HepG2 (cell line): ENCODE measurements around the gene MICAL3. TPM values are rescaled to one million over a fixed set of nuclear protein-coding genes. Genes with fewer than 3 reads are reported as not detected.

Experiments used
- FIP1L1 ChIP-seq: fragments of 200-400 bp; formaldehyde crosslinking; IDR thresholded peaks from 2 replicates; pipeline ENCODE4 v1.6.1; 2018; ENCODE audit warnings: low read depth, mild to moderate bottlenecking, low read length, moderate library complexity, borderline replicate concordance; ENCODE audit not compliant: insufficient read depth
- HNRNPUL1 ChIP-seq: fragments of 200-400 bp; formaldehyde crosslinking; IDR thresholded peaks from 2 replicates; pipeline ENCODE4 v1.6.1; 2017; ENCODE audit warnings: low read depth, mild to moderate bottlenecking, low read length, moderate library complexity
- PHF5A ChIP-seq: IDR thresholded peaks from one replicate; pipeline ENCODE4 v1.6.1; 2018; ENCODE audit warnings: low read depth, missing genetic modification reagents; ENCODE audit not compliant: unreplicated experiment
- PLRG1 ChIP-seq: fragments of 450-650 bp; conservative IDR thresholded peaks from 2 replicates; pipeline ENCODE4 v1.6.1; 2016
- REPIN1 ChIP-seq: sonication (generic); formaldehyde crosslinking; IDR thresholded peaks from 2 replicates; pipeline ENCODE4 v1.8.0; 2022; ENCODE audit warnings: missing genetic modification reagents, low read depth, mild to moderate bottlenecking, borderline replicate concordance
- SP4 ChIP-seq: sonication (generic); formaldehyde crosslinking; IDR thresholded peaks from 2 replicates; pipeline ENCODE4 v1.8.1; 2023; ENCODE audit warnings: mild to moderate bottlenecking, missing genetic modification reagents
- TAF15 ChIP-seq: fragments of 200-400 bp; formaldehyde crosslinking; IDR thresholded peaks from one replicate; pipeline ENCODE4 v1.6.1; 2018; ENCODE audit warnings: mild to moderate bottlenecking, low read depth, low read length; ENCODE audit not compliant: poor library complexity, severe bottlenecking
- ZFP62 ChIP-seq: sonication (generic); formaldehyde crosslinking; IDR thresholded peaks from 2 replicates; pipeline ENCODE4 v1.4.0; 2020; ENCODE audit warnings: missing genetic modification reagents
- ZIK1 ChIP-seq: sonication (generic); formaldehyde crosslinking; IDR thresholded peaks from 2 replicates; pipeline ENCODE4 v1.5.0; 2020; ENCODE audit warnings: mild to moderate bottlenecking, low read depth, missing genetic modification reagents, borderline replicate concordance
- ZNF326 ChIP-seq: sonication (generic); formaldehyde crosslinking; IDR thresholded peaks from 2 replicates; pipeline ENCODE4 v1.4.0; 2020; ENCODE audit warnings: missing genetic modification reagents, borderline replicate concordance
- ZNF569 ChIP-seq: sonication (generic); formaldehyde crosslinking; IDR thresholded peaks from 2 replicates; pipeline ENCODE4 v1.5.0; 2020; ENCODE audit warnings: mild to moderate bottlenecking, missing genetic modification reagents, moderate library complexity, borderline replicate concordance
- polyA plus RNA-seq, 8 experiments: library from polyadenylated mRNA; depleted of rRNA in 3 of 8; stranded (reverse) in 7 of 8; unstranded in 1 of 8; fragments of >200 nt; fragmentation: Illumina TruSeq in 4 of 8; extraction: Trizol in 4 of 8; gene quantifications; 2 replicates each; pipeline versions ENCODE4 v1.2.1 to v1.2.3, GENCODE V29; 2011 to 2016; ENCODE audit warnings: low read depth in 4 of 8, missing spikeins in 1 of 8, mixed read lengths in 1 of 8; ENCODE audit not compliant: insufficient read depth in 1 of 8
- total RNA-seq, 5 experiments: library from RNA; depleted of rRNA; stranded (reverse); fragments of >200 nt; fragmentation: Illumina TruSeq; extraction: Trizol; gene quantifications; 2 replicates each; pipeline ENCODE4 v1.2.3, GENCODE V29; 2016; ENCODE audit warnings: low read depth in 1 of 5
- TF ChIP-seq, protein P1 (sequence below), 2 experiments: fragments of 450-650 bp in 1 of 2; sonication (generic) in 1 of 2; formaldehyde crosslinking in 1 of 2; IDR thresholded peaks; 2 replicates each; pipeline versions ENCODE4 v1.6.1 to v1.8.0; 2016 to 2022; ENCODE audit warnings: antibody characterized with exemption in 1 of 2, mild to moderate bottlenecking in 1 of 2, missing genetic modification reagents in 1 of 2
- TF ChIP-seq, protein P2 (sequence below), 2 experiments: sonication (generic) in 1 of 2; formaldehyde crosslinking in 1 of 2; IDR thresholded peaks; 2 replicates each; pipeline versions ENCODE4 v1.5.1 to v1.6.1; 2011 to 2020; ENCODE audit warnings: borderline replicate concordance in 1 of 2, low read depth in 1 of 2, low read length in 1 of 2, mild to moderate bottlenecking in 1 of 2, missing genetic modification reagents in 1 of 2, moderate library complexity in 1 of 2
- TF ChIP-seq, protein P3 (sequence below): sonication (generic); formaldehyde crosslinking; conservative IDR thresholded peaks from 2 replicates; pipeline ENCODE4 v1.4.0; 2020; ENCODE audit warnings: missing genetic modification reagents

Gene MICAL3
- total and polyA plus RNA-seq, 2 of the 13 experiments (the other 11 are each of a cell fraction or from before 2014, with no cell fraction given) = 5.3 to 12.5 TPM

DNA sequence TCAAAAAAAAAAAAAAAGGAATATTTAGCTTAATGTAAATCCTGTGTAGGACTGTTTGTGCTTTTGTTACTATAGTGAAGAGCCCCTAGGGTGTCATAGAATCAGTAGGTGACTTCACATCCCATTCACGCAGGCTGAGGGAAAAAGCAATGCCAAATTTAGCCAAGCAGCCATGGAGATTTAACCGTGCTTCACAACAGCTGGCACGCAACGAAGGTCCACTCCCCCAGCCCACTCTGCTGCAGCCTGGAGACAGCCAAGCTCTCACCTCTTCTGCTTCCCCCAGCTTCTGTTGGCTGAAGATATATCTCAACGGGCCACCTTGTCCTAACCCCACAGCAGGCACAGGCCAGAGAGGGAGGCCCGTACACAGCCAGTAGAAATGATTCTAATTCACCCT, 171.3 kb downstream of the MICAL3 start (continued):
- TF ChIP-seq, protein P1, sequence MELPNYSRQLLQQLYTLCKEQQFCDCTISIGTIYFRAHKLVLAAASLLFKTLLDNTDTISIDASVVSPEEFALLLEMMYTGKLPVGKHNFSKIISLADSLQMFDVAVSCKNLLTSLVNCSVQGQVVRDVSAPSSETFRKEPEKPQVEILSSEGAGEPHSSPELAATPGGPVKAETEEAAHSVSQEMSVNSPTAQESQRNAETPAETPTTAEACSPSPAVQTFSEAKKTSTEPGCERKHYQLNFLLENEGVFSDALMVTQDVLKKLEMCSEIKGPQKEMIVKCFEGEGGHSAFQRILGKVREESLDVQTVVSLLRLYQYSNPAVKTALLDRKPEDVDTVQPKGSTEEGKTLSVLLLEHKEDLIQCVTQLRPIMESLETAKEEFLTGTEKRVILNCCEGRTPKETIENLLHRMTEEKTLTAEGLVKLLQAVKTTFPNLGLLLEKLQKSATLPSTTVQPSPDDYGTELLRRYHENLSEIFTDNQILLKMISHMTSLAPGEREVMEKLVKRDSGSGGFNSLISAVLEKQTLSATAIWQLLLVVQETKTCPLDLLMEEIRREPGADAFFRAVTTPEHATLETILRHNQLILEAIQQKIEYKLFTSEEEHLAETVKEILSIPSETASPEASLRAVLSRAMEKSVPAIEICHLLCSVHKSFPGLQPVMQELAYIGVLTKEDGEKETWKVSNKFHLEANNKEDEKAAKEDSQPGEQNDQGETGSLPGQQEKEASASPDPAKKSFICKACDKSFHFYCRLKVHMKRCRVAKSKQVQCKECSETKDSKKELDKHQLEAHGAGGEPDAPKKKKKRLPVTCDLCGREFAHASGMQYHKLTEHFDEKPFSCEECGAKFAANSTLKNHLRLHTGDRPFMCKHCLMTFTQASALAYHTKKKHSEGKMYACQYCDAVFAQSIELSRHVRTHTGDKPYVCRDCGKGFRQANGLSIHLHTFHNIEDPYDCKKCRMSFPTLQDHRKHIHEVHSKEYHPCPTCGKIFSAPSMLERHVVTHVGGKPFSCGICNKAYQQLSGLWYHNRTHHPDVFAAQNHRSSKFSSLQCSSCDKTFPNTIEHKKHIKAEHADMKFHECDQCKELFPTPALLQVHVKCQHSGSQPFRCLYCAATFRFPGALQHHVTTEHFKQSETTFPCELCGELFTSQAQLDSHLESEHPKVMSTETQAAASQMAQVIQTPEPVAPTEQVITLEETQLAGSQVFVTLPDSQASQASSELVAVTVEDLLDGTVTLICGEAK (IDR thresholded peaks at IDR 0.05) = no peak
- TF ChIP-seq, protein P1 (CRISPR knock-in tag; IDR thresholded peaks at IDR 0.05) = no peak
- TF ChIP-seq, protein P2, sequence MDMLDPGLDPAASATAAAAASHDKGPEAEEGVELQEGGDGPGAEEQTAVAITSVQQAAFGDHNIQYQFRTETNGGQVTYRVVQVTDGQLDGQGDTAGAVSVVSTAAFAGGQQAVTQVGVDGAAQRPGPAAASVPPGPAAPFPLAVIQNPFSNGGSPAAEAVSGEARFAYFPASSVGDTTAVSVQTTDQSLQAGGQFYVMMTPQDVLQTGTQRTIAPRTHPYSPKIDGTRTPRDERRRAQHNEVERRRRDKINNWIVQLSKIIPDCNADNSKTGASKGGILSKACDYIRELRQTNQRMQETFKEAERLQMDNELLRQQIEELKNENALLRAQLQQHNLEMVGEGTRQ (IDR thresholded peaks at IDR 0.05; ENCODE audit: low read depth, low read length) = no peak
- TF ChIP-seq, protein P2 (CRISPR knock-in tag; IDR thresholded peaks at IDR 0.05; ENCODE audit: borderline replicate concordance) = no peak
- TF ChIP-seq ZFP62 (CRISPR knock-in tag) (no peak), FIP1L1 (no peak), ZNF569 (CRISPR knock-in tag) (no peak), ZNF326 (no peak), REPIN1 (CRISPR knock-in tag) (no peak), ZIK1 (CRISPR knock-in tag) (no peak), PHF5A (no peak), SP4 (CRISPR knock-in tag) (no peak), HNRNPUL1 (no peak), TAF15 (no peak), PLRG1 (no peak)
- TF ChIP-seq, protein P3, sequence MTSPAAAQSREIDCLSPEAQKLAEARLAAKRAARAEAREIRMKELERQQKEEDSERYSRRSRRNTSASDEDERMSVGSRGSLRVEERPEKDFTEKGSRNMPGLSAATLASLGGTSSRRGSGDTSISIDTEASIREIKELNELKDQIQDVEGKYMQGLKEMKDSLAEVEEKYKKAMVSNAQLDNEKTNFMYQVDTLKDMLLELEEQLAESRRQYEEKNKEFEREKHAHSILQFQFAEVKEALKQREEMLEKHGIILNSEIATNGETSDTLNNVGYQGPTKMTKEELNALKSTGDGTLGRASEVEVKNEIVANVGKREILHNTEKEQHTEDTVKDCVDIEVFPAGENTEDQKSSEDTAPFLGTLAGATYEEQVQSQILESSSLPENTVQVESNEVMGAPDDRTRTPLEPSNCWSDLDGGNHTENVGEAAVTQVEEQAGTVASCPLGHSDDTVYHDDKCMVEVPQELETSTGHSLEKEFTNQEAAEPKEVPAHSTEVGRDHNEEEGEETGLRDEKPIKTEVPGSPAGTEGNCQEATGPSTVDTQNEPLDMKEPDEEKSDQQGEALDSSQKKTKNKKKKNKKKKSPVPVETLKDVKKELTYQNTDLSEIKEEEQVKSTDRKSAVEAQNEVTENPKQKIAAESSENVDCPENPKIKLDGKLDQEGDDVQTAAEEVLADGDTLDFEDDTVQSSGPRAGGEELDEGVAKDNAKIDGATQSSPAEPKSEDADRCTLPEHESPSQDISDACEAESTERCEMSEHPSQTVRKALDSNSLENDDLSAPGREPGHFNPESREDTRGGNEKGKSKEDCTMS (CRISPR knock-in tag) = no peak
